ENCODE results near the gene RFC1.

GRCh38 chr4:39348371-39349315, 17.5 kb downstream of the RFC1 start:
- TF ChIP-seq, protein P1, sequence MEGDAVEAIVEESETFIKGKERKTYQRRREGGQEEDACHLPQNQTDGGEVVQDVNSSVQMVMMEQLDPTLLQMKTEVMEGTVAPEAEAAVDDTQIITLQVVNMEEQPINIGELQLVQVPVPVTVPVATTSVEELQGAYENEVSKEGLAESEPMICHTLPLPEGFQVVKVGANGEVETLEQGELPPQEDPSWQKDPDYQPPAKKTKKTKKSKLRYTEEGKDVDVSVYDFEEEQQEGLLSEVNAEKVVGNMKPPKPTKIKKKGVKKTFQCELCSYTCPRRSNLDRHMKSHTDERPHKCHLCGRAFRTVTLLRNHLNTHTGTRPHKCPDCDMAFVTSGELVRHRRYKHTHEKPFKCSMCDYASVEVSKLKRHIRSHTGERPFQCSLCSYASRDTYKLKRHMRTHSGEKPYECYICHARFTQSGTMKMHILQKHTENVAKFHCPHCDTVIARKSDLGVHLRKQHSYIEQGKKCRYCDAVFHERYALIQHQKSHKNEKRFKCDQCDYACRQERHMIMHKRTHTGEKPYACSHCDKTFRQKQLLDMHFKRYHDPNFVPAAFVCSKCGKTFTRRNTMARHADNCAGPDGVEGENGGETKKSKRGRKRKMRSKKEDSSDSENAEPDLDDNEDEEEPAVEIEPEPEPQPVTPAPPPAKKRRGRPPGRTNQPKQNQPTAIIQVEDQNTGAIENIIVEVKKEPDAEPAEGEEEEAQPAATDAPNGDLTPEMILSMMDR (IDR thresholded peaks at IDR 0.05) = no peak
- no peak for TF ChIP-seq POLR2A (IDR thresholded peaks at IDR 0.05)
